H9 (cell line): ENCODE results near the gene DFFB. TPM values are rescaled to one million over a fixed set of nuclear protein-coding genes. Genes with fewer than 3 reads are reported as not detected.

Experiments
- DNase-seq: peaks from one replicate; pipeline ENCODE4 v3.0.0-alpha.2; 2017
- H2AFZ ChIP-seq: one replicate; pipeline ENCODE4 v1.6.1; 2013; ENCODE audit warnings: mild to moderate bottlenecking, low read length, control low read depth, moderate library complexity
- H2AK5ac ChIP-seq: 2 replicates; pipeline ENCODE4 v1.6.1; 2013; ENCODE audit warnings: low read length, control low read depth, mixed read lengths; ENCODE audit not compliant: insufficient read length
- H2BK120ac ChIP-seq: one replicate; pipeline ENCODE4 v1.6.1; 2013; ENCODE audit warnings: low read depth, mild to moderate bottlenecking, low read length, control low read depth, inconsistent platforms; ENCODE audit not compliant: poor library complexity, severe bottlenecking
- H2BK12ac ChIP-seq: 2 replicates; pipeline ENCODE4 v1.6.1; 2013; ENCODE audit warnings: low read length, control low read depth, mixed read lengths, low read depth; ENCODE audit not compliant: insufficient read length
- H2BK15ac ChIP-seq: 2 replicates; pipeline ENCODE4 v1.6.1; 2013; ENCODE audit warnings: low read depth, low read length, control low read depth
- H2BK20ac ChIP-seq: one replicate; pipeline ENCODE4 v1.6.1; 2013; ENCODE audit warnings: low read depth, mild to moderate bottlenecking, low read length, control low read depth, inconsistent platforms; ENCODE audit not compliant: poor library complexity, severe bottlenecking
- H2BK5ac ChIP-seq: 2 replicates; pipeline ENCODE4 v1.6.1; 2013; ENCODE audit warnings: low read length, control low read depth, mixed read lengths; ENCODE audit not compliant: insufficient read length
- H3K14ac ChIP-seq: 2 replicates; pipeline ENCODE4 v1.6.1; 2013; ENCODE audit warnings: low read length, control low read depth; ENCODE audit not compliant: insufficient read depth
- H3K18ac ChIP-seq: 2 replicates; pipeline ENCODE4 v1.6.1; 2013; ENCODE audit warnings: low read depth, mild to moderate bottlenecking, mixed read lengths, low read length, control low read depth; ENCODE audit not compliant: insufficient read length
- H3K23ac ChIP-seq: 2 replicates; pipeline ENCODE4 v1.6.1; 2013; ENCODE audit warnings: low read length, control low read depth, mixed read lengths, low read depth; ENCODE audit not compliant: insufficient read length
- H3K23me2 ChIP-seq: 2 replicates; pipeline ENCODE4 v1.6.1; 2013; ENCODE audit warnings: low read depth, mild to moderate bottlenecking, mixed read lengths, low read length, control low read depth; ENCODE audit not compliant: insufficient read length, poor library complexity, severe bottlenecking
- H3K27ac ChIP-seq: 2 replicates; pipeline ENCODE4 v1.5.1; 2013; ENCODE audit warnings: low read length, control low read depth, mixed read lengths, low read depth; ENCODE audit not compliant: insufficient read length
- H3K27me3 ChIP-seq: 2 replicates; pipeline ENCODE4 v1.6.1; 2013; ENCODE audit warnings: low read length, control low read depth, inconsistent platforms; ENCODE audit not compliant: insufficient read depth
- H3K4ac ChIP-seq: 2 replicates; pipeline ENCODE4 v1.6.1; 2013; ENCODE audit warnings: low read depth, mild to moderate bottlenecking, control low read depth, inconsistent platforms, low read length, moderate library complexity
- H3K4me1 ChIP-seq: 2 replicates; pipeline ENCODE4 v1.6.1; 2013; ENCODE audit warnings: low read length, control low read depth, inconsistent platforms; ENCODE audit not compliant: insufficient read depth
- H3K4me2 ChIP-seq: 2 replicates; pipeline ENCODE4 v1.6.1; 2013; ENCODE audit warnings: low read length, control low read depth, mixed read lengths; ENCODE audit not compliant: insufficient read length, insufficient read depth
- H3K56ac ChIP-seq: 2 replicates; pipeline ENCODE4 v1.6.1; 2013; ENCODE audit warnings: low read depth, mild to moderate bottlenecking, mixed read lengths, low read length, control low read depth; ENCODE audit not compliant: insufficient read length
- H3K79me1 ChIP-seq: 2 replicates; pipeline ENCODE4 v1.6.1; 2013; ENCODE audit warnings: low read depth, mild to moderate bottlenecking, moderate library complexity, low read length, control low read depth, inconsistent platforms; ENCODE audit not compliant: insufficient read depth, poor library complexity, severe bottlenecking
- H3K79me2 ChIP-seq: 2 replicates; pipeline ENCODE4 v1.6.1; 2013; ENCODE audit warnings: low read length, control low read depth, inconsistent platforms; ENCODE audit not compliant: insufficient read depth
- H3K9ac ChIP-seq: 2 replicates; pipeline ENCODE4 v1.6.1; 2013; ENCODE audit warnings: low read length, control low read depth, mixed read lengths; ENCODE audit not compliant: insufficient read length; ENCODE audit errors: extremely low read depth
- H3K9me3 ChIP-seq: one replicate; pipeline ENCODE4 v1.6.1; 2013; ENCODE audit warnings: low read depth, low read length, inconsistent platforms; ENCODE audit not compliant: control insufficient read depth
- H3T11ph ChIP-seq: one replicate; pipeline ENCODE4 v1.6.1; 2013; ENCODE audit warnings: mild to moderate bottlenecking, low read length, control low read depth, inconsistent platforms
- H4K20me1 ChIP-seq: one replicate; pipeline ENCODE4 v1.6.1; 2013; ENCODE audit not compliant: control insufficient read depth, insufficient read length, insufficient read depth
- H4K5ac ChIP-seq: 2 replicates; pipeline ENCODE4 v1.6.1; 2013; ENCODE audit warnings: low read depth, mild to moderate bottlenecking, mixed read lengths, low read length, control low read depth; ENCODE audit not compliant: insufficient read length
- H4K8ac ChIP-seq: replicated peaks from 2 replicates; pipeline ENCODE4 v1.6.1; 2013; ENCODE audit warnings: low read length, control low read depth, mixed read lengths, low read depth; ENCODE audit not compliant: insufficient read length
- H4K91ac ChIP-seq: 2 replicates; pipeline ENCODE4 v1.6.1; 2013; ENCODE audit warnings: low read depth, mild to moderate bottlenecking, moderate library complexity, mixed read lengths, low read length, control low read depth; ENCODE audit not compliant: insufficient read length
- H3K27ac Mint-ChIP-seq, 3 experiments: 2 replicates in 2 of 3; 3 replicates in 1 of 3; pipeline ENCODE4 v1.8.0; 2020 to 2021; ENCODE audit warnings: mixed read lengths in 3 of 3, mild to moderate bottlenecking in 1 of 3, moderate library complexity in 1 of 3
- H3K27me3 Mint-ChIP-seq: 2 replicates; pipeline ENCODE4 v1.8.0; 2021; ENCODE audit warnings: low read depth, mild to moderate bottlenecking, moderate library complexity, mixed read lengths
- H3K36me3 Mint-ChIP-seq, 3 experiments: 2 replicates in 2 of 3; 3 replicates in 1 of 3; pipeline ENCODE4 v1.8.0; 2020 to 2021; ENCODE audit warnings: low read depth in 3 of 3, mixed read lengths in 3 of 3; ENCODE audit not compliant: insufficient read depth in 1 of 3
- H3K4me1 Mint-ChIP-seq, 2 experiments: 2 replicates each; pipeline ENCODE4 v1.8.0; 2020; ENCODE audit warnings: mixed read lengths in 2 of 2
- H3K4me3 Mint-ChIP-seq, 2 experiments: 2 replicates in 1 of 2; 3 replicates in 1 of 2; pipeline ENCODE4 v1.8.0; 2020 to 2021; ENCODE audit warnings: mild to moderate bottlenecking in 2 of 2, mixed read lengths in 2 of 2, moderate library complexity in 1 of 2
- H3K9me3 Mint-ChIP-seq, 2 experiments: 2 replicates in 1 of 2; 3 replicates in 1 of 2; pipeline ENCODE4 v1.8.0; 2020; ENCODE audit warnings: mild to moderate bottlenecking in 2 of 2, mixed read lengths in 2 of 2, moderate library complexity in 1 of 2
- CTCF ChIP-seq: fragments of 200-600 bp; sonication (generic); conservative IDR thresholded peaks from 3 replicates; pipeline ENCODE4 v1.8.0; 2021; ENCODE audit warnings: antibody characterized with exemption, mild to moderate bottlenecking
- WGBS: extraction: QIAGEN DNeasy Blood & Tissue Kit; methylation state at CpG from one replicate; pipeline ENCODE4 v1.1.7; 2013; ENCODE audit warnings: missing lambda C conversion rate, low lambda C conversion rate, mixed read lengths; ENCODE audit not compliant: insufficient read length; ENCODE audit errors: extremely low coverage; 5-methylcytosine and 5-hydroxymethylcytosine counted together
- total RNA-seq: library from RNA; stranded (reverse); gene quantifications from 2 replicates; pipeline ENCODE4 v1.2.1, GENCODE V29; 2021

Gene DFFB
- total RNA-seq, 1 experiment from 2014 or later, result 9.7 TPM

- Mint-ChIP-seq H3K9me3 (no peaks in the 10 kb centered on the region), H3K27ac (no peak overlapping the region), H3K4me3 (no peak overlapping the region), H3K36me3 (peaks cover 2 to 18% (median 14%) of the 10 kb centered on the region in 3 experiments; a peak in 6 of 7 replicates), H3K27me3 (no peaks in the 10 kb centered on the region), H3K4me1 (peaks cover 4 to 7% of the 10 kb centered on the region in 2 experiments; a peak in 3 of 4 replicates)
- no peaks in the 10 kb centered on the region for H3K9me3 ChIP-seq
- DNase-seq, result no peak
- H2BK120ac ChIP-seq, result no peak overlapping the region
- no CpG with 5 or more reads among the region's 15 CpGs for WGBS
- H3K23ac ChIP-seq, result no peak overlapping the region
- H4K20me1 ChIP-seq, result no peaks in the 10 kb centered on the region
- no peak overlapping the region for H3T11ph ChIP-seq
- H4K8ac ChIP-seq, result no peak overlapping the region
- no peak overlapping the region for H3K9ac ChIP-seq
- peaks cover 6% of the 10 kb centered on the region for H3K23me2 ChIP-seq
- no peak overlapping the region for H4K91ac ChIP-seq
- H3K79me2 ChIP-seq, result 0 out of 2 replicates have a peak, but pooled peaks cover 2% of the 10 kb centered on the region
- no peak overlapping the region for H3K14ac ChIP-seq
- no peaks in the 10 kb centered on the region for H3K27me3 ChIP-seq
- no peak overlapping the region for H3K56ac ChIP-seq
- no peak overlapping the region for H2BK12ac ChIP-seq
- no peak overlapping the region for H2BK5ac ChIP-seq
- no peak overlapping the region for H3K27ac ChIP-seq
- no peak overlapping the region for H3K18ac ChIP-seq
- H2AFZ ChIP-seq, result no peak overlapping the region
- H3K4me1 ChIP-seq, result no peaks in the 10 kb centered on the region
- no peak overlapping the region for H3K4me2 ChIP-seq
- no peak overlapping the region for H4K5ac ChIP-seq
- H2AK5ac ChIP-seq, result no peak overlapping the region
- H2BK20ac ChIP-seq, result no peak overlapping the region
- no peak overlapping the region for H3K4ac ChIP-seq
- TF ChIP-seq CTCF, result no peak
- H2BK15ac ChIP-seq, result no peak overlapping the region
- no peaks in the 10 kb centered on the region for H3K79me1 ChIP-seq
These were observed 4.4 kb upstream of the DFFB start for GRCh38 chr1:3852711-3853485.
